ENCODE results near the gene PRDM11. TPM values are rescaled to one million over a fixed set of nuclear protein-coding genes. Genes with fewer than 3 reads are reported as not detected.

The PRDM11 gene
- total and polyA plus RNA-seq, 2 of the 4 experiments (the other 2 are of a cell fraction): 2.2 to 2.7 TPM

DNA sequence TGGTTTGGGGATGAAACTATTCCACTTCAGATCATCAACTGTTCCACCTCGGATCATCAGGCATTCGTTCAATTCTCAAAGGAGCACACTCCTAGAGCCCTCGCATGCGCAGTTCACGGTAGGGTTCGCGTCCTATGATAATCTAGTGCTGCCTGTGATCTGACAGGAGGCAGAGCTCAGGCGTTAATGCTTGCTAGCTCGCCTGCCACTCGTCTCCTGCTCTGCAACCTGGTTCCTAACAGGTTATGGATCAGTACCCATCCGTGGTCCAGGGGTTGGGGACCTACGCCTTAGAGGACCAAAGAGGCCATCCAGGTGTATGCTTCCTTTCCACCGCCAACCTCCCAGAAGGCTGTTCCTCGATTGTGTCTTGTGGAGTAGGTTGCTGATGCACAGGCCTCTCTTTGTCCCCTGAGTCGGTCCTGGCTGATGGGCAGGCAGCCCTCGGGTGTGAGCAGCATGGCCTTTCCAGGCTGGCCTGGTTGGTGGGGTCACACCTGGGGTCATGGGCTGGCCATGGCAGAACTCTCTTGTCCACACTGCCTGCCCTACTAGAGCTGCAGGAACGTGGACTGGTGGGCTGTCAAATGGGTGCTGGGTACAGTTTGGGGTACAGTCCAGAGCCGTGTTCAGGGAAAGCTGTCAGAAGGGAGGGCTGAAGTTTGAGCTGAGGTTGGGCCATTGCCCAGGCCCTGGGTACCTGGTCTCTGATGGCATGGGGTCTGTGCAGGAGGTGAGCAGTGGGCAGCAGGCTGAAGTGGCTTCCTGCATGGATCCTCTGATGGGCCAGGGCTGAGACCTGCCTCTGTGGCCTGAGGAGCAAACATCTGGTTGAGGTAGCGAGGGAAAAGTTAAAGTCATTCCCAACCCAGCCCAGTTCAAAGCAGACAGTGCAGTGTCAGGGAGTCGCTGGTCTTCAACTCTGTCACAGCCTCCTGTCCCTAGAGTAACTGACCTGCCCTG is 11.1 kb downstream of the PRDM11 start:
- H3K27me3 ChIP-seq (ENCODE audit: control insufficient read depth, insufficient read depth, low read length): no peaks in the 10 kb centered on the region
- TF ChIP-seq MXI1 (IDR thresholded peaks at IDR 0.05; ENCODE audit: borderline replicate concordance, low read depth, low read length) (no peak), RAD21 (IDR thresholded peaks at IDR 0.05; ENCODE audit: low read length) (no peak), RFX5 (IDR thresholded peaks at IDR 0.05; ENCODE audit: low read depth, low read length) (no peak)
- TF ChIP-seq, protein P1, sequence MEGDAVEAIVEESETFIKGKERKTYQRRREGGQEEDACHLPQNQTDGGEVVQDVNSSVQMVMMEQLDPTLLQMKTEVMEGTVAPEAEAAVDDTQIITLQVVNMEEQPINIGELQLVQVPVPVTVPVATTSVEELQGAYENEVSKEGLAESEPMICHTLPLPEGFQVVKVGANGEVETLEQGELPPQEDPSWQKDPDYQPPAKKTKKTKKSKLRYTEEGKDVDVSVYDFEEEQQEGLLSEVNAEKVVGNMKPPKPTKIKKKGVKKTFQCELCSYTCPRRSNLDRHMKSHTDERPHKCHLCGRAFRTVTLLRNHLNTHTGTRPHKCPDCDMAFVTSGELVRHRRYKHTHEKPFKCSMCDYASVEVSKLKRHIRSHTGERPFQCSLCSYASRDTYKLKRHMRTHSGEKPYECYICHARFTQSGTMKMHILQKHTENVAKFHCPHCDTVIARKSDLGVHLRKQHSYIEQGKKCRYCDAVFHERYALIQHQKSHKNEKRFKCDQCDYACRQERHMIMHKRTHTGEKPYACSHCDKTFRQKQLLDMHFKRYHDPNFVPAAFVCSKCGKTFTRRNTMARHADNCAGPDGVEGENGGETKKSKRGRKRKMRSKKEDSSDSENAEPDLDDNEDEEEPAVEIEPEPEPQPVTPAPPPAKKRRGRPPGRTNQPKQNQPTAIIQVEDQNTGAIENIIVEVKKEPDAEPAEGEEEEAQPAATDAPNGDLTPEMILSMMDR (conservative IDR thresholded peaks at IDR 0.05; ENCODE audit: low read depth, low read length): no peak
- no peak overlapping the region; the same call in 1 of the 2 replicates for H3K4me2 ChIP-seq (ENCODE audit: low read depth, low read length)
- no peak overlapping the region for H3K27ac ChIP-seq (ENCODE audit: insufficient read depth, low read length)
- H3K79me1 ChIP-seq (ENCODE audit: low read depth in 1 of 2, low read length in 2 of 2): no peaks in the 10 kb centered on the region; a peak in 1 of 4 replicates
- no peak overlapping the region for H3K14ac ChIP-seq (replicated peaks; ENCODE audit: low read depth, low read length)
- H3K4me3 ChIP-seq (ENCODE audit: insufficient read depth, low read depth, low read length): no peak overlapping the region
- CTCF ChIA-PET: interaction anchor here (0.6 kb wide), 1 partner anchor 1134 kb away, joined by 3 read pairs; no protein-coding TSS in a partner anchor
- no peak overlapping the region for H3K9ac ChIP-seq (ENCODE audit: low read depth, low read length)
- no TSS peak for BruUV-seq (replicated peaks)
- H3K9me1 ChIP-seq (ENCODE audit: insufficient read depth, low read length): no peaks in the 10 kb centered on the region; the same call in 1 of the 2 replicates
- dilution Hi-C loops (cut with HindIII; ENCODE audit: low sequenced_read_pairs, unreplicated experiment) (no loop called here), intact Hi-C loops (cut with micrococcal nuclease) (no loop called here), in situ Hi-C loops (cut with MboI; ENCODE audit: low sequenced_read_pairs) (no loop called here)
- H3K4ac ChIP-seq (ENCODE audit: low read depth, low read length): no peak overlapping the region
- DNase-seq (no peak), ATAC-seq (ENCODE audit: low read depth) (peak; percentile 5)
- H3K4me1 ChIP-seq (ENCODE audit: control insufficient read depth, insufficient read depth, low read length): peaks cover 10% of the 10 kb centered on the region
- peaks cover 16% of the 10 kb centered on the region for H4K20me1 ChIP-seq (ENCODE audit: insufficient read depth, low read length)
- no peaks in the 10 kb centered on the region for H3K36me3 ChIP-seq (ENCODE audit: control insufficient read depth, insufficient read depth, low read length)
- no peak overlapping the region; the same call in 1 of the 2 replicates for H3K23ac ChIP-seq (ENCODE audit: low read depth, low read length)
- H4K91ac ChIP-seq (ENCODE audit: insufficient read depth, low read depth, low read length): no peak overlapping the region
- no peak overlapping the region for H2BK120ac ChIP-seq (ENCODE audit: low read depth, low read length)
- H4K8ac ChIP-seq (ENCODE audit: low read depth in 2 of 2, low read length in 2 of 2): no peak overlapping the region
- peak overlapping the region; percentile 19 for H2AK9ac ChIP-seq (replicated peaks; ENCODE audit: low read depth, low read length, poor library complexity)
- H3K9me3 ChIP-seq (ENCODE audit: control insufficient read depth, insufficient read depth, low read length): no peaks in the 10 kb centered on the region
- no peak overlapping the region for H2BK5ac ChIP-seq (ENCODE audit: low read depth, low read length, poor library complexity, severe bottlenecking)
- POLR2A ChIA-PET (ENCODE audit: unreplicated experiment): no interaction called here
- H2AK5ac ChIP-seq (ENCODE audit: low read depth, low read length): no peak overlapping the region
- H2BK15ac ChIP-seq (ENCODE audit: low read depth, low read length): no peak overlapping the region; the same call in 2 of the 3 replicates
- peak overlapping the region; percentile 9; the same call in 1 of the 2 replicates for H4K5ac ChIP-seq (ENCODE audit: low read depth, low read length)
- WGBS, 2 experiments (ENCODE audit: extremely low coverage in 2 of 2, insufficient read length in 1 of 2): 86% methylated on average over 12 of the region's 20 CpGs; no CpG with 5 or more reads in 1 of the 2 experiments
- no peak overlapping the region for H2BK20ac ChIP-seq (ENCODE audit: low read depth, low read length)
- no peak overlapping the region for H2AFZ ChIP-seq (replicated peaks; ENCODE audit: low read length, poor library complexity)
- H3K18ac ChIP-seq (ENCODE audit: low read depth, low read length): no peak overlapping the region
- no peak overlapping the region for H3K56ac ChIP-seq (ENCODE audit: extremely low read depth, insufficient read depth, low read length)
